HCT116 (cell line): ENCODE measurements around the gene SLFN5. TPM values are rescaled to one million over a fixed set of nuclear protein-coding genes. Genes with fewer than 3 reads are reported as not detected.

Experiments
- ATAC-seq: fragments of 200-7000 bp; cut with Tn5 transposase; 2 replicates; pipeline ENCODE4 v1.9.1; 2020; ENCODE audit warnings: mild to moderate bottlenecking, moderate library complexity
- BruUV-seq: library from RNA; stranded (reverse); fragments of 400-500 nt; replicated peaks from 2 replicates; lab custom pipeline; 2021; lab: Mats Ljungman, UMichigan
- CTCF ChIA-PET: fragments of 300-600 bp; sonication (Branson Sonifier 250); formaldehyde crosslinking; loops from one replicate; lab custom pipeline; 2021; ENCODE audit warnings: antibody characterized with exemption; lab: Charles Lee
- POLR2A ChIA-PET: fragments of 300-600, 350-600 bp; sonication (Branson Sonifier 250); formaldehyde crosslinking; loops from one replicate; lab custom pipeline; 2021; ENCODE audit warnings: antibody characterized with exemption; lab: Charles Lee
- RAD21 ChIA-PET, 2 experiments: fragments of 300-600 bp; sonication (Branson Sonifier 250); formaldehyde crosslinking; loops; one replicate each; lab custom pipeline; 2023; ENCODE audit warnings: low total read pairs in 2 of 2; ENCODE audit not compliant: uncharacterized antibody in 2 of 2, unreplicated experiment in 2 of 2, low non-redundant PET in 1 of 2; lab: Charles Lee
- DNase-seq: peaks from one replicate; pipeline ENCODE4 v3.0.0-alpha.2; 2010; ENCODE audit warnings: low read depth, low spot score
- H2AFZ ChIP-seq: fragments of 200-600 bp; shearing (Covaris generic), sonication (generic); 2 replicates; pipeline ENCODE4 v1.6.1; 2017; ENCODE audit warnings: low read depth, mixed run types, mixed read lengths, antibody characterized with exemption, low read length; ENCODE audit not compliant: poor library complexity, severe bottlenecking
- H3K27ac ChIP-seq: 2 replicates; pipeline ENCODE4 v1.5.1; 2012; ENCODE audit warnings: low read depth, low read length
- H3K27me3 ChIP-seq: fragments of 200-600 bp; sonication (generic); 2 replicates; pipeline ENCODE4 v1.6.1; 2016; ENCODE audit warnings: mixed run types, low read length, mixed read lengths; ENCODE audit not compliant: insufficient read depth
- H3K36me3 ChIP-seq, 2 experiments: fragments of 200-500 bp in 1 of 2; fragments of 200-600 bp in 1 of 2; sonication (Bioruptor generic) in 1 of 2; sonication (generic) in 1 of 2; 2 replicates each; pipeline versions ENCODE4 v1.5.1 to v1.6.1; 2014 to 2016; ENCODE audit warnings: low read length in 2 of 2, inconsistent platforms in 1 of 2, mixed read lengths in 1 of 2, mixed run types in 1 of 2; ENCODE audit not compliant: insufficient read depth in 2 of 2, control insufficient read depth in 1 of 2
- H3K4me1 ChIP-seq, 2 experiments: fragments of 200-600 bp in 1 of 2; sonication (generic) in 1 of 2; 2 replicates each; pipeline versions ENCODE4 v1.5.1 to v1.6.1; 2012 to 2017; ENCODE audit warnings: low read length in 2 of 2, inconsistent platforms in 1 of 2, mild to moderate bottlenecking in 1 of 2, mixed read lengths in 1 of 2, mixed run types in 1 of 2, moderate library complexity in 1 of 2; ENCODE audit not compliant: insufficient read depth in 2 of 2, control insufficient read depth in 1 of 2
- H3K4me2 ChIP-seq: fragments of 200-600 bp; sonication (generic); 2 replicates; pipeline ENCODE4 v1.6.1; 2017; ENCODE audit warnings: mixed run types, low read length, mixed read lengths
- H3K4me3 ChIP-seq, 2 experiments: fragments of 200-600 bp in 1 of 2; sonication (generic) in 1 of 2; replicated peaks in 1 of 2; 2 replicates each; pipeline ENCODE4 v1.5.1; 2011 to 2016; ENCODE audit warnings: low read length in 2 of 2, control low read depth in 1 of 2, low read depth in 1 of 2, mild to moderate bottlenecking in 1 of 2, mixed read lengths in 1 of 2, mixed run types in 1 of 2
- H3K79me2 ChIP-seq: fragments of 200-600 bp; sonication (generic); 2 replicates; pipeline ENCODE4 v1.6.1; 2017; ENCODE audit warnings: mild to moderate bottlenecking, mixed run types, low read length, moderate library complexity, mixed read lengths; ENCODE audit not compliant: insufficient read depth
- H3K9ac ChIP-seq: fragments of 200-600 bp; sonication (generic); 2 replicates; pipeline ENCODE4 v1.6.1; 2016; ENCODE audit warnings: low read length, mixed read lengths
- H3K9me2 ChIP-seq: fragments of 200-600 bp; sonication (generic), shearing (Covaris generic); 2 replicates; pipeline ENCODE4 v1.6.1; 2017; ENCODE audit warnings: mixed run types, mild to moderate bottlenecking, moderate library complexity; ENCODE audit not compliant: insufficient read depth
- H3K9me3 ChIP-seq, 2 experiments: fragments of 200-500 bp in 1 of 2; fragments of 200-600 bp in 1 of 2; sonication (Bioruptor generic) in 1 of 2; sonication (generic) in 1 of 2; 2 replicates each; pipeline ENCODE4 v1.6.1; 2014 to 2017; ENCODE audit warnings: low read length in 2 of 2, mixed read lengths in 2 of 2, inconsistent platforms in 1 of 2, low read depth in 1 of 2, mild to moderate bottlenecking in 1 of 2, mixed run types in 1 of 2, moderate library complexity in 1 of 2; ENCODE audit not compliant: control insufficient read depth in 1 of 2, insufficient read depth in 1 of 2
- H4K20me1 ChIP-seq: fragments of 200-600 bp; sonication (generic), shearing (Covaris generic); 2 replicates; pipeline ENCODE4 v1.6.1; 2017; ENCODE audit warnings: mixed run types, mild to moderate bottlenecking, moderate library complexity; ENCODE audit not compliant: insufficient read depth
- ATF3 ChIP-seq: IDR thresholded peaks from 2 replicates; pipeline ENCODE4 v1.6.1; 2012
- CBX3 ChIP-seq: IDR thresholded peaks from 2 replicates; pipeline ENCODE4 v1.6.1; 2012; ENCODE audit warnings: low read depth
- CEBPB ChIP-seq: IDR thresholded peaks from 2 replicates; pipeline ENCODE4 v1.6.1; 2012; ENCODE audit warnings: low read depth
- EGR1 ChIP-seq: IDR thresholded peaks from 2 replicates; pipeline ENCODE4 v1.6.1; 2012; ENCODE audit warnings: low read depth
- EZH2phosphoT487 ChIP-seq: fragments of 200-600 bp; IDR thresholded peaks from 2 replicates; pipeline ENCODE4 v1.6.1; 2018; ENCODE audit warnings: antibody characterized with exemption, borderline replicate concordance
- JUND ChIP-seq: IDR thresholded peaks from 2 replicates; pipeline ENCODE4 v1.6.1; 2012
- MAX ChIP-seq: IDR thresholded peaks from 2 replicates; pipeline ENCODE4 v1.6.1; 2012
- POLR2A ChIP-seq: IDR thresholded peaks from 2 replicates; pipeline ENCODE4 v1.7.0; 2011; ENCODE audit warnings: borderline replicate concordance; ENCODE audit not compliant: insufficient read depth, insufficient read length; ENCODE audit errors: extremely low read depth
- REST ChIP-seq: IDR thresholded peaks from 2 replicates; pipeline ENCODE4 v1.6.1; 2012; ENCODE audit warnings: low read depth
- SP1 ChIP-seq: IDR thresholded peaks from 2 replicates; pipeline ENCODE4 v1.6.1; 2012; ENCODE audit warnings: low read depth
- TCF7L2 ChIP-seq: IDR thresholded peaks from 2 replicates; pipeline ENCODE4 v1.7.0; 2011; ENCODE audit warnings: borderline replicate concordance, inconsistent platforms; ENCODE audit not compliant: insufficient read depth, insufficient read length; ENCODE audit errors: extremely low read depth
- YY1 ChIP-seq: IDR thresholded peaks from 2 replicates; pipeline ENCODE4 v1.6.1; 2011; ENCODE audit warnings: low read length, low read depth, moderate library complexity, mild to moderate bottlenecking; ENCODE audit not compliant: insufficient replicate concordance; ENCODE audit errors: extremely low read depth
- ZBTB33 ChIP-seq: IDR thresholded peaks from 2 replicates; pipeline ENCODE4 v1.6.1; 2011; ENCODE audit warnings: mild to moderate bottlenecking, low read length, moderate library complexity; ENCODE audit not compliant: insufficient replicate concordance; ENCODE audit errors: extremely low read depth
- ZFX ChIP-seq: fragments of 450-650 bp; IDR thresholded peaks from 2 replicates; pipeline ENCODE4 v1.6.1; 2017
- ZNF274 ChIP-seq: fragments of 200-500 bp; sonication (Bioruptor generic); IDR thresholded peaks from 2 replicates; pipeline ENCODE4 v1.6.1; 2014; ENCODE audit warnings: mild to moderate bottlenecking, low read depth, low read length, inconsistent platforms
- intact Hi-C: fragments of 100-400 bp; cut with micrococcal nuclease; formaldehyde crosslinking; loops from 2 replicates; pipeline ENCODE4 v1.10.0; 2022
- total RNA-seq: library from RNA; stranded (reverse); gene quantifications from one replicate; pipeline ENCODE4 v1.2.1, GENCODE V29; 2021; ENCODE audit not compliant: unreplicated experiment

The SLFN5 gene
- total RNA-seq, 1 experiment from 2014 or later, result 23.7 TPM

- TF ChIP-seq REST (no peak), ZFX (no peak), EGR1 (no peak), POLR2A (no peak)
- DNase-seq (no peak), ATAC-seq (no peak)
- Histone ChIP-seq H3K79me2 (no peaks in the 10 kb centered on the region), H2AFZ (no peak overlapping the region), H3K4me1 (no peaks in the 10 kb centered on the region), H3K27ac (no peak overlapping the region), H3K27me3 (no peaks in the 10 kb centered on the region), H4K20me1 (no peaks in the 10 kb centered on the region), H3K4me2 (no peak overlapping the region), H3K9me2 (no peaks in the 10 kb centered on the region), H3K9ac (no peak overlapping the region), H3K9me3 (no peaks in the 10 kb centered on the region), H3K4me3 (no peak overlapping the region), H3K36me3 (peaks cover 0 to 7% of the 10 kb centered on the region in 2 experiments; a peak in 2 of 4 replicates)
- intact Hi-C loops, result no loop called here
- ChIA-PET POLR2A (no interaction called here), CTCF (no interaction called here), RAD21 (no interaction called here)
- no TSS peak for BruUV-seq
Observed at GRCh38 chr17:35265071-35265470, 22.2 kb downstream of the SLFN5 start.

GRCh38 chr17:35265566-35266141 is 22.8 kb downstream of the SLFN5 start:
- H3K27ac ChIP-seq, result no peak overlapping the region
- H3K4me1 ChIP-seq, result no peaks in the 10 kb centered on the region
- H3K9ac ChIP-seq, result no peak overlapping the region
- RAD21 ChIA-PET, result no interaction called here
- no peaks in the 10 kb centered on the region for H3K9me2 ChIP-seq
- no peak overlapping the region for H3K4me2 ChIP-seq
- no peak overlapping the region for H2AFZ ChIP-seq
- peaks cover 0 to 7% of the 10 kb centered on the region in 2 experiments; a peak in 2 of 4 replicates for H3K36me3 ChIP-seq
- no peaks in the 10 kb centered on the region for H3K27me3 ChIP-seq
- POLR2A ChIA-PET, result no interaction called here
- no peak for ATAC-seq
- no peak for DNase-seq
- CTCF ChIA-PET, result no interaction called here
- no peaks in the 10 kb centered on the region for H3K79me2 ChIP-seq
- H3K4me3 ChIP-seq, result no peak overlapping the region
- no peaks in the 10 kb centered on the region for H4K20me1 ChIP-seq
- intact Hi-C loops, result no loop called here
- H3K9me3 ChIP-seq, result no peaks in the 10 kb centered on the region
- BruUV-seq, result TSS peak; percentile 7
- no peak for TF ChIP-seq CEBPB
- TF ChIP-seq YY1, result no peak
- no peak for TF ChIP-seq TCF7L2
- no peak for TF ChIP-seq EGR1
- TF ChIP-seq ATF3, result no peak
- TF ChIP-seq ZFX, result no peak
- TF ChIP-seq CBX3, result no peak
- TF ChIP-seq EZH2phosphoT487, result no peak
- TF ChIP-seq ZBTB33, result no peak
- TF ChIP-seq MAX, result no peak
- no peak for TF ChIP-seq SP1
- no peak for TF ChIP-seq JUND
- TF ChIP-seq ZNF274, result no peak
